ENCODE data around the gene SYNE3.

DNA sequence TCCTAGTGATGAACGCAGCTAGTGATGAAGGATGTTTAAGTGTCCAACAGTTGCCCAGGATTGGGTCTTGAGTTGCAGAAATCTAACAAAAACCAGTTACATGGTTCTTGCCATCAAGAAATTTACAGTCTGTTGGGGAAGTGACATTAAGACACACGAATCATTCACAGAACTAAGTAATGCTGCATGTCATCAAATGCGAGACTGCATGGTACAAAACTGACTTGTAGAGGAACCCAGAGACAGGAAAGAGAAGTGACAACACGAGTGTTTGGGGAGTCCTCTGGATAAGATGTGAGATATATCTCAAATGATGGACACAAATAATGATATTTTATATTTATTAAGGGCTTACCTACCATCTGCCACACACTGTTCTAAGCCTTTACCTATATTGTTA is 6.1 kb upstream of the SYNE3 start:
- TF ChIP-seq, protein P1, sequence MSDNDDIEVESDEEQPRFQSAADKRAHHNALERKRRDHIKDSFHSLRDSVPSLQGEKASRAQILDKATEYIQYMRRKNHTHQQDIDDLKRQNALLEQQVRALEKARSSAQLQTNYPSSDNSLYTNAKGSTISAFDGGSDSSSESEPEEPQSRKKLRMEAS (IDR thresholded peaks at IDR 0.05; ENCODE audit: low read depth, low read length): no peak
- TF ChIP-seq, protein P2, sequence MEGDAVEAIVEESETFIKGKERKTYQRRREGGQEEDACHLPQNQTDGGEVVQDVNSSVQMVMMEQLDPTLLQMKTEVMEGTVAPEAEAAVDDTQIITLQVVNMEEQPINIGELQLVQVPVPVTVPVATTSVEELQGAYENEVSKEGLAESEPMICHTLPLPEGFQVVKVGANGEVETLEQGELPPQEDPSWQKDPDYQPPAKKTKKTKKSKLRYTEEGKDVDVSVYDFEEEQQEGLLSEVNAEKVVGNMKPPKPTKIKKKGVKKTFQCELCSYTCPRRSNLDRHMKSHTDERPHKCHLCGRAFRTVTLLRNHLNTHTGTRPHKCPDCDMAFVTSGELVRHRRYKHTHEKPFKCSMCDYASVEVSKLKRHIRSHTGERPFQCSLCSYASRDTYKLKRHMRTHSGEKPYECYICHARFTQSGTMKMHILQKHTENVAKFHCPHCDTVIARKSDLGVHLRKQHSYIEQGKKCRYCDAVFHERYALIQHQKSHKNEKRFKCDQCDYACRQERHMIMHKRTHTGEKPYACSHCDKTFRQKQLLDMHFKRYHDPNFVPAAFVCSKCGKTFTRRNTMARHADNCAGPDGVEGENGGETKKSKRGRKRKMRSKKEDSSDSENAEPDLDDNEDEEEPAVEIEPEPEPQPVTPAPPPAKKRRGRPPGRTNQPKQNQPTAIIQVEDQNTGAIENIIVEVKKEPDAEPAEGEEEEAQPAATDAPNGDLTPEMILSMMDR (IDR thresholded peaks at IDR 0.05 in 2 of 3, conservative IDR thresholded peaks at IDR 0.05 in 1 of 3; ENCODE audit: control insufficient read depth in 2 of 3, extremely low read depth in 1 of 3, insufficient read depth in 1 of 3, low read depth in 3 of 3, low read length in 3 of 3): no peak
- TF ChIP-seq POLR2A (IDR thresholded peaks at IDR 0.05; ENCODE audit: low read depth, low read length) (no peak), ZNF24 (IDR thresholded peaks at IDR 0.05) (no peak)

Data from GM12878 (cell line).